Measurements from ENCODE around the gene MAZ.
A peak's percentile ranks its signal among the peaks of the same experiment; 100 is the strongest.
"Not testable (repeated sequence)": the region's sequence is repeated elsewhere in the genome, so short reads cannot be mapped to it uniquely, and the experiment has no call there.

MAZ gene

GRCh38 chr16:29784901-29785500 lies 21.3 kb upstream of the MAZ start:
- no peak for DNase-seq

DNA sequence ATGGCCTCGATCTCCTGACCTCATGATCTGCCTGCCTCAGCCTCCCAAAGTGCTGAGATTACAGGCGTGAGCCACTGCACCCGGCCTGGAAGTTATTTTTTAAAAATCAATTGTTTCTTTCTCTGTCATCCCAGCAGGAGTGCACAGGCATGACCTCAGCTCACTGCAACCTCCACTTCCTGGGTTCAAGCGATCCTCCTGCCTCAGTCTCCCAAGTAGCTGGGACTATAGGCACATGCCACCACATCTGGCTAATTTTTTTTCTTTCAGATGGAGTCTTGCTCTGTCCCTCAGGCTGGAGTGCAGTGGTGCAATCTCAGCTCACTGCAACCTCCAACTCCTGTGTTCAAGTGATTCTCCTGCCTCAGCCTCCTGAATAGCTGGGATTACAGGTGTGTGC lies 19.2 kb upstream of the MAZ start:
- DNase-seq = not testable (repeated sequence)

DNA sequence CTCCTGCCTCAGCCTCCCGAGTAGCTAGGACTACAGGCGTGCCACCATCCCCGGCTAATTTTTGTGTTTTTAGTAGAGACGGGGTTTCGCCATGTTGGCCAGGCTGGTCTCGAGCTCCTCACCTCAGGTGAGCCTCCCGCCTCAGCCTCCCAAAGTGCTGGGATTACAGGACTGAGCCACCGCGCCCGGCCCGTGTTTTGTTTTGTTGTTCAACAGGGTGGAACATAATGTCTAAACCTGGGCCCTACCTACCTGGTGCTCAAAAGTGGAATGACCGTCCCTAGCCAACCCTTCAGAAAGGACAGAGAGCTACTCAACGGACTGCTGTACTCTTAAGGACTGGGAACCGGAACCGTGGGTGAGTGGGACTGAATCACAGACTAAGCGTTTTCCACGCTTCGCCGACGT lies 16.6 kb upstream of the MAZ start:
- DNase-seq = peak in 1 of 3 experiments; percentile 40

GRCh38 chr16:29790183-29790948 lies 16.0 kb upstream of the MAZ start, which contains the start of gene KIF22:
Gene KIF22 (plus strand): TSS chr16:29790751. CDS start chr16:29790760, 9 bp downstream.
- peak; percentile 94 to 99 (median 99) for DNase-seq

DNA sequence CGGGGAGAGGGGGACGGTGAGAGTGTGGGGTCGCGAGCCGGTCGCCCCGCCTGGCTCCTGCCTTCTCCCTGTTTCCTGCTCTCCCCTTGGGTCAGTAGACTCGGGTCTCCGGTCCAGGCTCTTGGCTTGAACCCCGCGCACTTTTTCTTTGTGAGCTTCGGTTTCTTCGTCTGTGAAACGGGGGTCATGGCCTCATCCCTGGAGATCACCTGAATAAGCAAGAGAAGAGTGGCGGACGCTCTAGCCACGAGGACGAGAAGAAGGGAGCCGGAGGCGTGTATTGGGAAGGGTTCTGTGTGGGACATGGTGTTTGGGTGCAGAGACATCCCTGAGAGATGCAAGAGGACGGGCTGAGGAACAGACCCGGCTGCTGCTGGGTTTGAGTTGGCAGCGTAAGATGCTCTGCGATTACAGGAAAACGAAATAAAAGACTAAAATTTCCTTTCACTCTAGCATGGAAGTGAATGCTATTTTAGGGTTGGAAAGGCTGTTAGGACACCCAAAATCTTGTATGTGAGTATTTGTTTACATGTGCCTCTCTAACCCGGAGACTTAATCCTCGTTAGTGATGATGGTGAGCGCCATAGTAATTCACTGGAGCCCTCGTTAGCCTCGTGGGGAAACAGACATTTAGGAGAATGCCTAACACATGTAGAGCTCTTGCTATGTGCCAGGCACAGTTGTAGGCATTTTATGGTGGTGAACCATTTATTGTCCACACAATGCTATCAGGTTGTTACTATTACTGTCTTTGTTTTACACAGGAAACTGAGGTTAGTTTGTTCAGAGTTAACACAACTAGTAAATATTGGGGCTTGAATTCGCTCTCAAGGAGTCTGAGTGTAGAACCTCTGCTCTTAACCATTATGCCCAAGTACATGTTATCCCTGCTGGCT lies 15.1 kb upstream of the MAZ start:
- DNase-seq = peak in 2 of 3 experiments; percentile 56 to 64

DNA sequence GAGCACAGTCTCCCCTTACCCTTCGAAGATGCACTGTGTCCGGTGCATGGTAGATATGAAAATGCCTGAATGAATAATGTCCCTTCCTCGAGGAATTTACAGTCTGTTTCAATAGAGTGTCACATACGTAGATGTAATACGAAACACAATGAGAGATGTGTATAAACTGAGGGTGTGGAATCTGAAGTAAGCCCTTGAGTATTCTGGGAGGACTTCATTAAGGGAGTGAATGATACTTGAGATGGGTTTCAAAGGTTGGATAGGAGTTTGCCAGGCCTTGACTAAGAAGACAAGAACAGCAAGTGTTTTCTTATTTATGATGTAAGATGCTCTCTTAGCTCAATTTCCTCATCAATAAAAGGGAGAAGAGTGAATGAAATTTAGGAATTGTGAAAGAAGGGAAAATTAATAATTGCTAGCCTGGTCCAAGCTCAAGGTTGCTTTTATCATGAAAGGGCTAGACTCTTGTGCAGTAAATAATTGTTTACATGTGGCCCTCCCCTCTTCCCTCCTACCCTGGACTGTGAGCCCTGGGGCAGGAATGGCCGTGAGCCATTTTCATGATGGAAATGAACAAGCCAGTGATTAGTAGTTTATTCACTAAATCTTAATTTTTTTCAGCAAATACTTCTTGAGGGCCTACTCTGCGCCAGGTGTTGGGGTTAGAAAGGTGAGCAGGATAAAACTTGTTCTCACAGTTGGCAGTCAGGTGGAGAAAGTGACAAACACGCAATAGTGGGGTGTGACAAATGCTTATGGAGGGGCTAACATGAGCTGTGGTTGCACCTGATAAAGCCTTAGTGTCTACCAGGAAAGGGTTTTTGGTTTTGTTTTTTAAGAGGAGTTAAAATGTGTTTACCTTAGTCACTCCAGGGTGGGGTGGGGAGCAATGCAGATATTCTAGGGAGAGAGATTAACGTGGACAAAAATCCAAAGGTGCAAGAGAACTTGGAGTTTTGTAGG lies 14.2 kb upstream of the MAZ start:
- DNase-seq = no peak

GRCh38 chr16:29793153-29793552 lies 13.2 kb upstream of the MAZ start:
- DNase-seq = not testable (repeated sequence)

- no peak for DNase-seq
Measured at GRCh38 chr16:29794231-29794710, 12.1 kb upstream of the MAZ start.

DNA sequence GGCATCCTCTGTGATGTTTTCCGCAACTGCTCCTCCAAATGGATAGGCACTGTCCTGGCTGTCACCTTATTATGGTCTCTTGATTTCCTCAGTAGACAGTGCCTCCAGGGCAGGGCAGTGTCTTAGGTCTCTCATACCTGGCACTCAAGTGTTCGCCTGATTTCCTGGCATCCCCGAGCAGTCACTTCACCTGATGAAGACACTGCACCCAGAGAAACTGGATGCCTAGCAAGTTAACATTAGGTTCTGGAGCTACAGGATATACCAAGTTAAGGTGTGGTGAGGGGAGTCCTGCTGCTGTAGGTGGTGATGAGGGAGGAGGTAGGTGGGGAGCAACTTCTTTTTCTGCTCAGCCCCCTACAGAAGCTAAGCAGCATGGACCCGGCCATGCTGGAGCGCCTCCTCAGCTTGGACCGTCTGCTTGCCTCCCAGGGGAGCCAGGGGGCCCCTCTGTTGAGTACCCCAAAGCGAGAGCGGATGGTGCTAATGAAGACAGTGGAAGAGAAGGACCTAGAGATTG lies 3.9 kb upstream of the MAZ start:
- DNase-seq = no peak

DNA sequence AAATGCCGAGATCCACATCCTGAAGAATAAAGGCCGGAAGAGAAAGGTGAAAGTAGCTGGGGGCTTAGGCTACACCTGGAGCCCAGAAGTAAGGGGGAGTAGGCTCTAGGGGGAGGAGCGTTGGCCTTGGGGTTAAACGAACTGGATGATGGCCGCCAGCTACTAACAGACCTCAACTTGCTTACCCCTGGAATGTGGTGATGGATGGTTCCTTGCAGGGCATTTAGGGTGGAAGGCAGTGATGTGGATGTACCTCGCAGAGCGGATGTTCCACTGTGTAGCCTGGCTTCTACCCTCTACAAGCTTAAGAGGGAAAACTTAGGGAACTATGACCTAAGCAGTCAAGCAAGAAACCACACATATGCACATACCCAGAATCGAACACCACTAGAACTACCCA lies 2.3 kb upstream of the MAZ start:
- peak in 1 of 3 experiments; percentile 40 for DNase-seq

DNA sequence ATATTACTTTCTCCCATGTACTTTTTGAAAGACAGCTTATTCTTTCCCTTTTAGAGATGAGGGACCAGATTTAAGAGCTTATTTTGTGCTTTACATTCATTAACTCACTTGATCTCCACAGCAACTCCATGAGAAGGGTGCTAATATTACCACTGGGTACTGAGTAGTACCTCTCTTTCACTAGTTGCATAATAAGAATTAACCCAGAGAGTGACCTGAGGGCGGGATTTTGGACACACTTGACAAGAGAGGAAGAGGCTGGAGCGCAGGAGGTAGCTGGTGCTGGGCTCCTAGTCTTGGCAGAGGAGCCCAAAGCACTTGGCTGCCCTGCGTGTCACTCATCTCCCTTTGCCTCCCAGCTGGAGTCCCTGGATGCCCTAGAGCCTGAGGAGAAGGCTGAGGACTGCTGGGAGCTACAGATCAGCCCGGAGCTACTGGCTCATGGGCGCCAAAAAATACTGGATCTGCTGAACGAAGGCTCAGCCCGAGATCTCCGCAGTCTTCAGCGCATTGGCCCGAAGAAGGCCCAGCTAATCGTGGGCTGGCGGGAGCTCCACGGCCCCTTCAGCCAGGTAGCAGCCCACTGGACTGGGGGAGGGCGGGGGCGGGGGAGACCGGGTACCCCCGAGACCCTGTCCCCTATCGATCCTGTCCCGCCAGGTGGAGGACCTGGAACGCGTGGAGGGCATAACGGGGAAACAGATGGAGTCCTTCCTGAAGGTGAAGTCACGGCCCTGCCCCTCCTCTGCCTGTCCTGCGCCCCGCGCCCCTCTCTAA lies 1.7 kb upstream of the MAZ start:
- peak in 2 of 3 experiments; percentile 68 to 73 for DNase-seq

- DNase-seq = peak; percentile 94 to 100 (median 99)
Measured at GRCh38 chr16:29805232-29806098, 864 bp upstream of the MAZ start.

DNA sequence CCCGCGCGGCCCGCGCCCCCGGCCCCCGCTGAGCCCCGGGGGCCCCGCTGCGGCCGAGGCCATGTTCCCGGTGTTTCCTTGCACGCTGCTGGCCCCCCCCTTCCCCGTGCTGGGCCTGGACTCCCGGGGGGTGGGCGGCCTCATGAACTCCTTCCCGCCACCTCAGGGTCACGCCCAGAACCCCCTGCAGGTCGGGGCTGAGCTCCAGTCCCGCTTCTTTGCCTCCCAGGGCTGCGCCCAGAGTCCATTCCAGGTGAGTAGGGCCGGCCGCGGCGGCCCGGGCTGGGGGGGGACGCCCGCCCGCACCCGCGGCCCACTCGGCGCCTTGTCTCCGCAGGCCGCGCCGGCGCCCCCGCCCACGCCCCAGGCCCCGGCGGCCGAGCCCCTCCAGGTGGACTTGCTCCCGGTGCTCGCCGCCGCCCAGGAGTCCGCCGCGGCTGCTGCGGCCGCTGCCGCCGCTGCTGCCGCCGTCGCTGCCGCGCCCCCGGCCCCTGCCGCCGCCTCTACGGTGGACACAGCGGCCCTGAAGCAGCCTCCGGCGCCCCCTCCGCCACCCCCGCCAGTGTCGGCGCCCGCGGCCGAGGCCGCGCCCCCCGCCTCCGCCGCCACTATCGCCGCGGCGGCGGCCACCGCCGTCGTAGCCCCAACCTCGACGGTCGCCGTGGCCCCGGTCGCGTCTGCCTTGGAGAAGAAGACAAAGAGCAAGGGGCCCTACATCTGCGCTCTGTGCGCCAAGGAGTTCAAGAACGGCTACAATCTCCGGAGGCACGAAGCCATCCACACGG lies 504 bp downstream of the MAZ start:
- peak; percentile 51 to 92 (median 86) for DNase-seq

GRCh38 chr16:29807426-29808218 lies 1.3 kb downstream of the MAZ start:
- peak; percentile 70 to 95 (median 80) for DNase-seq

DNA sequence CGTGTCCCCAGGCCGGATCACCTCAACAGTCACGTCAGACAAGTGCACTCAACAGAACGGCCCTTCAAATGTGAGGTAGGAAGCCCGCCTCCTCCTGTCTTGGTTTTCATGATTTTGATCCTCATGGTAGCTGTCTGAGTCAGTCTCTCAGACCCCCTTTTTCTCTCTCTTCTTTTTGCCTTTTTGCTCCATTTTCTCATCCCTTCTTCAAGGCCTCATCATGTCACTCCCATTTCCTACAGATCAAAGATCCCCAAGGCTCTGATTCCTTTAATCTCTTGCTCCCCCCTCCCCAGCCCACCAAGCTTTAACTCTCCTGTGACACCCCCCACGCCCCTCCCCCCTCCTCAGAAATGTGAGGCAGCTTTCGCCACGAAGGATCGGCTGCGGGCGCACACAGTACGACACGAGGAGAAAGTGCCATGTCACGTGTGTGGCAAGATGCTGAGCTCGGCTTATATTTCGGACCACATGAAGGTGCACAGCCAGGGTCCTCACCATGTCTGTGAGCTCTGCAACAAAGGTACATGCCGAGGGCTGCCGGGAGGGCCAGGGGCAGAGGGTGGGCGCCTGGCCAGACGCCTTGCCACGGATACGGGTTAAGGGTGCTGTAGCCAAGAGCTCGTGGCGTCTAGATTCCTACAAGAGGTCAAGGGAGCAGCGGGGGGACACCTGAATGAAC lies 2.0 kb downstream of the MAZ start:
- DNase-seq = peak in 1 of 3 experiments; percentile 41

DNA sequence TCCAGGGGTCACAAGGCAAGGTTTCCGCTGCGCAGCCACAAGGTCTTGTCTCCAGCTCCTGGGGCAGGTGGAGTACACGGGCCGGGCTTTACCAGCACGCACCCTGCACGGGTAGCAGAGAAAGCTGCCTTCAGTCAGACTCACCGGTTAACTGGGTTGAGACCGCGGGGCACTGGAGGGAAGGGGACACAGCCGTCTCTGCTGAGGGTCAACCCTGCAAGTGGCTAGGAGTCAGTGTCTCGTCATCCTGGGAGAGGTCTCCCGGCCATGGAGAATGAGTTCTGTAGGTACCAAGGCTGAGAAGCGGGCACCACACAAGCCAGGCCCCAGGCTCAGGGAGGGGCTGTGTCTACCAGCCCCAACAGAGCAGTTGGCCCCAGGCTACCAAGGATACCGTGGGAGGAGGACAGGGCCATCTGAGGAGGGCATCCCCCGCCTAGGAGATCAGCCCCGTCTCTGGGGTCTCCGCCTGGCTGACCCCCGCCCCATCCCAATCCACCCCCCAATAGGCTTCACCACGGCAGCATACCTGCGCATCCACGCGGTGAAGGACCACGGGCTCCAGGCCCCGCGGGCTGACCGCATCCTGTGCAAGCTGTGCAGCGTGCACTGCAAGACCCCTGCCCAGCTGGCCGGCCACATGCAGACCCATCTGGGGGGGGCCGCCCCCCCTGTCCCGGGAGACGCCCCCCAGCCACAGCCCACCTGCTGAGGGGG lies 2.9 kb downstream of the MAZ start:
- no peak for DNase-seq

Data from NCI-H1417 (cell line).